WERI-Rb-1 (cell line): ENCODE results near the gene GIMAP6.

Source experiments
- DNase-seq: peaks from one replicate; pipeline ENCODE4 v3.0.0-alpha.2; 2020
- H3K27ac ChIP-seq: fragments of 250-450 bp; sonication (Bioruptor Pico); 2 replicates; pipeline ENCODE4 v1.5.1; 2020; ENCODE audit warnings: mild to moderate bottlenecking, moderate library complexity
- H3K27me3 ChIP-seq: fragments of 250-450 bp; sonication (Bioruptor Pico); 2 replicates; pipeline ENCODE4 v1.5.1; 2021; ENCODE audit warnings: mild to moderate bottlenecking, low read depth, moderate library complexity; ENCODE audit not compliant: insufficient read depth, severe bottlenecking
- H3K36me3 ChIP-seq: fragments of 250-450 bp; sonication (Bioruptor Pico); 2 replicates; pipeline ENCODE4 v1.5.1; 2020; ENCODE audit warnings: mild to moderate bottlenecking, moderate library complexity
- H3K4me3 ChIP-seq: 2 replicates; pipeline ENCODE4 v1.5.1; 2011; ENCODE audit warnings: low read depth, mild to moderate bottlenecking, control low read depth, low read length
- H3K9me3 ChIP-seq: fragments of 250-450 bp; sonication (Bioruptor Pico); 2 replicates; pipeline ENCODE4 v1.5.1; 2021; ENCODE audit warnings: mild to moderate bottlenecking, moderate library complexity; ENCODE audit not compliant: severe bottlenecking
- TF ChIP-seq, protein P1 (sequence below): IDR thresholded peaks from 2 replicates; pipeline ENCODE4 v1.5.1; 2011; ENCODE audit warnings: low read depth, mild to moderate bottlenecking, control low read depth, inconsistent platforms, low read length

The GIMAP6 gene

DNA sequence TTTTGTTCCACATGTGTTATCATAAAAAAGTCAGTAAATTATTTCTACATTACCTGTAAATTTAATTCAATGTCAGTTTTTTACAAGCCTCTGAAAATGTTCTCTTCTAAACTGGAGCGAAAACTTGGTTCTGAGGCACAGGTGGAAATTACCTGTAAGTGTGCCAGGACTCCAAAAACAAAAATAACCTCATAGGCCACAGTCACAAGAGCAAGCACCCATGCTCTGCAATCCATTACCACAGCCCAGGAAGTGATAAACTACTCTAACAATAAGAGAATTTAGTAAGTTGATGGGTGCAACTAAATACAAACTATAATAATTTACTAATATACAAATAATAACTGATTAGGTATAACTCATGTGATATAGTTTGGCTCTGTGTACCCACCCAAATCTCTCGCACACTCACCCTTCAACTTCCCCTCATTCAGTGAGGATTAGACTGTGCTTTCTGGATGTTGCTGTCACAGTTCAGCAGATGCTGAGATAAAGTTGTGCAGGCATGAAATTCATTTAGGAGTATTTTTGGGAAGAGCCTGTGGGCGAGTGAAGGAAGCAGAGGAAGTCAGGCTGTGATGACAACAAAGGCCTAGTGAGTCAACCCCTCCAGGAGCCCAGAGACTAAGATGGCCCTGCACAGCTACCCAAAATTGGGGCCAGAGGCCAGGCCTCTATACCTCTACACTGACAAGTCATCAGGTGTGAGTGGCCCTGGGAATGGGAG lies 16.3 kb upstream of the GIMAP6 start:
- TF ChIP-seq, protein P1, sequence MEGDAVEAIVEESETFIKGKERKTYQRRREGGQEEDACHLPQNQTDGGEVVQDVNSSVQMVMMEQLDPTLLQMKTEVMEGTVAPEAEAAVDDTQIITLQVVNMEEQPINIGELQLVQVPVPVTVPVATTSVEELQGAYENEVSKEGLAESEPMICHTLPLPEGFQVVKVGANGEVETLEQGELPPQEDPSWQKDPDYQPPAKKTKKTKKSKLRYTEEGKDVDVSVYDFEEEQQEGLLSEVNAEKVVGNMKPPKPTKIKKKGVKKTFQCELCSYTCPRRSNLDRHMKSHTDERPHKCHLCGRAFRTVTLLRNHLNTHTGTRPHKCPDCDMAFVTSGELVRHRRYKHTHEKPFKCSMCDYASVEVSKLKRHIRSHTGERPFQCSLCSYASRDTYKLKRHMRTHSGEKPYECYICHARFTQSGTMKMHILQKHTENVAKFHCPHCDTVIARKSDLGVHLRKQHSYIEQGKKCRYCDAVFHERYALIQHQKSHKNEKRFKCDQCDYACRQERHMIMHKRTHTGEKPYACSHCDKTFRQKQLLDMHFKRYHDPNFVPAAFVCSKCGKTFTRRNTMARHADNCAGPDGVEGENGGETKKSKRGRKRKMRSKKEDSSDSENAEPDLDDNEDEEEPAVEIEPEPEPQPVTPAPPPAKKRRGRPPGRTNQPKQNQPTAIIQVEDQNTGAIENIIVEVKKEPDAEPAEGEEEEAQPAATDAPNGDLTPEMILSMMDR: no peak

DNA sequence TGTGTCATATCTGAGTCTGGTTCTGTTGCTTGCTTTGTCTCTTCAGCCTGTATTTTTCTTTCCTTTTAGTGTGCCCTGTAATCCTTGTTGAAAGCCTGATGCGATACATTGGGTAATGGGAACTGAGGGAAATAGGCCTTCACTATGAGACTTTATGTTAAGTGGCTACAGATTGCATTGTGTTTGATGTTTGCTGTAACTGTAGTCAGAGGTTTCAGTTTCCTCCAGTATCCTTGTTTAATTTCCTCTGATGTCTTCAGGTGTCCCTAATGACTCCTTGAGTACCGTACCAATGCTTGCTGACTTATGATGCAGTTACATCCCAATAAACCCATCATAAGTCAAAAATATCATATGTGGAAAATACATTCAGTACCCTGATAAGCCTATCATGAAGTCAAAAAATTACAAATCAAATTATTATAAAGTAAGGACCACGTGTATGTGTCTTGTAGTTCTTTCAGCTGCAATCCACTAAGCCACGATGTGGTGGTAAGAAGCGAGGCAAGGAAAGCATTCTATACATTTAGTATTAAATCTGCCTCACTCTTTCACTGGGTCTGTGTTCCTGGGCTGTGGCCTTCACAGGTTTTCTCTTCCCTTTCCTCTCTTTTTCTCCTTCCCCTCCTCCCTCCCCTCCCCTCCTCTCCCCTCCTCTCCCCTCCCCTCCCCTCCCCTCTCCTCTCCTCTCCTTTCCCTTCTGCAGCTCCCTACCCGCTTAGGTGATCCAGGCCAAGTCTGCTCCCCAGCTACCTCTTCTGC lies 13.3 kb upstream of the GIMAP6 start:
- no peaks in the 10 kb centered on the region for H3K9me3 ChIP-seq
- no peaks in the 10 kb centered on the region for H3K27me3 ChIP-seq
- H3K4me3 ChIP-seq: no peak overlapping the region
- no peaks in the 10 kb centered on the region for H3K36me3 ChIP-seq
- TF ChIP-seq, protein P1: no peak
- no peak overlapping the region for H3K27ac ChIP-seq
- no peak for DNase-seq

More for the DNA sequence above, 16.3 kb upstream of the GIMAP6 start:
- H3K27me3 ChIP-seq: no peaks in the 10 kb centered on the region
- no peak overlapping the region for H3K27ac ChIP-seq
- H3K36me3 ChIP-seq: no peaks in the 10 kb centered on the region
- H3K4me3 ChIP-seq: no peak overlapping the region
- H3K9me3 ChIP-seq: no peaks in the 10 kb centered on the region
- no peak for DNase-seq

DNA sequence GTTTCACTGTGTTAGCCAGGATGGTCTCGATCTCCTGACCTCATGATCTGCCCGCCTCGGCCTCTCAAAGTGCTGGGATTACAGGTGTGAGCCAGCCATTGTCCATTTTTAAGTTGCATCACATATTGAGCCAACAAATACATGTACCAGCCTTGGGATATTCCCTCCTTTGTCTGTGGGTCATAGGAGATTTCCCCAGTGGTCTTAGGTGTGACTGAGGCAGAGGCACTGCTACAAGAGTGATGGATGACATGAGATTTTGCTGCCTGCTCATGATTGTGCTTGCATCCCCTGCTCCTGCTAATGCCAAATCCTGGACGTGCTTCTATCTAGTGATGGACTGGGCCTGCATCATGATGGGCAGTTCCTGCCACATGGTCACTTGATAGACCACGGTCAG lies 10.7 kb upstream of the GIMAP6 start:
- H3K9me3 ChIP-seq: peaks cover 3% of the 10 kb centered on the region
- no peak overlapping the region for H3K4me3 ChIP-seq
- no peaks in the 10 kb centered on the region for H3K27me3 ChIP-seq
- TF ChIP-seq, protein P1: no peak
- no peak for DNase-seq
- no peaks in the 10 kb centered on the region for H3K36me3 ChIP-seq
- H3K27ac ChIP-seq: no peak overlapping the region

DNA sequence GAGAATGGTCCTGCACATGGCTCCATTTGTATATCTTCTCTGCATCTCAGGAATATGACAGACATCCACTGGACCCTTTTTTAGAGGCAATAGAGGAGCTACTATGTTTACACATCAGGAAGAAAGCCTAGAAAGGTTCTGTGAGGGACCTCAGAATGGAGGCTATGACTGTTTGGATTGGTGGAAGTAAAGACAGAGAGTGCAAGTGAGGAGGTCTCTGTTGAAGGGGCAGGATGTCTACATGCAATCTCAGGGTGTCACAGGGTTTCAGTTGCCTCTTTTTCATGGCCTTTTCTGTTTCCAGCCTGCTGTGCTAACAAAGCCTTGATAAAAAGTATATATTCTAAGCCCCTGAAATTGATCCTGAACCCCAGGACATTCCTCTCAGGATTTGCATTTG lies 9.7 kb upstream of the GIMAP6 start:
- Histone ChIP-seq H3K9me3 (peaks cover 6% of the 10 kb centered on the region), H3K4me3 (no peak overlapping the region), H3K27me3 (no peaks in the 10 kb centered on the region), H3K27ac (no peak overlapping the region), H3K36me3 (no peaks in the 10 kb centered on the region)
- no peak for DNase-seq
- TF ChIP-seq, protein P1: no peak

DNA sequence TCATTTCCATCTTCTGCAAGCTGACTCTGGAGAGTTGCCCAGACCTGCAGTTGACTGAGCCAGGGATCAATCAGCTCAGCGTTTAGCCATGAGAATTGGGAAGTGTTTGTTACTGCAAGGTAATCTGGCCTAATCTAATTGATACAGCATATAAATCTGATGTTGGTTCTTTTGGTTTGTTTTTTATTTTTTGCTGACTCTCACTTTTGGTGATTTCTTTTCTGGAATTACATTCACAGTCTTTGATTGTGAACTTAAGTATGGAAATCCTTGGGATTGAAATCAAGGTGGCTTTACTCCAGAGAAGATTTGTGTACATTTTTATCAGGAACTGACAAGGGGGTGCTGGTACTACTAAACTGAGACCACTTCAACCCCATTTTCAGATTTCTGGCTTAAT lies 1.7 kb upstream of the GIMAP6 start:
- Histone ChIP-seq H3K9me3 (peaks cover 4% of the 10 kb centered on the region), H3K27ac (no peak overlapping the region), H3K27me3 (no peaks in the 10 kb centered on the region), H3K36me3 (no peaks in the 10 kb centered on the region), H3K4me3 (no peak overlapping the region)
- no peak for DNase-seq
- TF ChIP-seq, protein P1: no peak
